GM21528 (cell line): Measurements from ENCODE around the gene TMTC2.

Experiments used
- ATAC-seq: cut with Tn5 transposase; IDR thresholded peaks from one replicate; pipeline ENCODE4 v1.9.1; 2021; ENCODE audit warnings: mild to moderate bottlenecking, moderate library complexity; ENCODE audit not compliant: unreplicated experiment, low FRiP score

Gene TMTC2

GRCh38 chr12:82937151-82937550 is 250.4 kb downstream of the TMTC2 start:
- ATAC-seq: no peak

- ATAC-seq: no peak
Observed at GRCh38 chr12:82942521-82942920, 255.8 kb downstream of the TMTC2 start.

DNA sequence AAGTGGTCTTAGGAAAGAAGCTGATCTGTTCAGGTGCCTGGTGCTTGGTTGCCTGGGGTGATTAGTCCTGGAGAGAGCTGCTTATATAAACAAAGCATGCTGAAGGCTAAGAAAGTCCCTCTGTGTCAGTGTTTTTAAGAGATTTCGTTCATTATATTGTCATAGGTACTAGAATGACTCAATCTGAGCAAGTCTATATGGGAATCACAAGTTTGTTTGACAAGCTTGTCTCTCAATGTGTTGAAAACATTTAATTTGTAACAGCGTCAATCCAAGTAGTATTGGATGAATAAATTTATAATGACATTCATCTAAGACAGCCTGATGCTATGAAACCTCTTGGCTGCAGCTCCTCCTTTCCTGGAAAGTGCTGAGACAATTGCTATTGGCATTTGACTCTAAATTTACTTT is 256.3 kb downstream of the TMTC2 start:
- no peak for ATAC-seq

GRCh38 chr12:82948491-82948890 is 261.8 kb downstream of the TMTC2 start:
- ATAC-seq: no peak

DNA sequence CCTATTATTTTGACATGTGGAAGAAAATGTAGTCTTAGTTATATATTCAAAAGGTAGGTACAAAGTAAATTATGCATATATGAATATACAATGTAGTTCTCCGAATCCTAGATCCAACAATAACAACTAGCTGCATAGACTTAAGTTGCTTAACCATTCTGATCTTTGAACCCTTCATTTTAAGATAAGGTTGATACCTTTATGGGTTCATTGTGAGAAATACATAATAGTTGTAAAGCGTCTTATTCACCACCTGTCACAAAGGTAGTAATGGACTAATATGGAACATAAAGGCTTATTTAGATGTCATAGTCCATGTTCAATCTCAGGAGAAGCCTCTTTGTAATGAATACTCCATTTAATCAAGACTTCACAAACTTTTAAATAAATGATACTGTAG is 263.6 kb downstream of the TMTC2 start:
- no peak for ATAC-seq

DNA sequence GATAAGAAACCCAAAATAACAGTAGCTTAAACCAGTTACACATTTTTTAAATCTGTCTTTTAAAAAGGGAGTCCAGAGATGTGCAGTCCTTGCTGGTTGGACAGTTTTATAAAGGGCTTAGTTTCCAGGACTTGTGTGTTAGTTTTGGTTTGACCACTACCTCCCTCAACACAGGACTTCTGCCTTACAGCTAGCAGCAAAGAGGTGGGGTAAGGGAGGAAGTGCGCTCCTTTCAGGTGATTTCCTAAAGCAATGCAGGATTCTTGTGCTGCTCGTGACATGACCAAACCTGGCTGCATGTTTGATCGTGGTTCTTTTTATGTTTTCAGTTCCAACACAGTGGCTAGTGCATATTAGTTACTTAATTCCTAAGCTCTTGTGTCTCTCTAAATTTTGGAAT is 266.2 kb downstream of the TMTC2 start:
- ATAC-seq: no peak

- no peak for ATAC-seq
Observed at GRCh38 chr12:82953397-82953796, 266.7 kb downstream of the TMTC2 start.

- no peak for ATAC-seq
Observed at GRCh38 chr12:82954064-82954463, 267.4 kb downstream of the TMTC2 start.

DNA sequence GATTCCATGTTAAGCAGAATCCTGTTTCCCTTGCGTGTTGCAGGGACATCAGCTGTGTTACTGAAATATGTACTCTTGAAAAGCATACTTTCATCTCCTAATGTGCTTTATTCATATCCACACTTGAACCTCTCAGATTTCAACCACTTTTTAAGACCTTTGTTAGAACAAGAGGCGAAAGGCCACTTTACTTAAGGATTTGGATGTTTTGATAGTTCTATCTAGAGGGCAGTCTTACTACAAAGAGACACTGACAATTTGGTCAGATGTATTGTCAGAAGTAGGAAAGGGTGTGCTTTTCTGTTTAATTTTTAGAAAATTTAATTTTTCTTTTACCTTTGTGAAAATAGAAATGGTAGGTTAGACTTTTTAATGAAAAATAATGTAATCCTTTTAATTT is 267.9 kb downstream of the TMTC2 start:
- ATAC-seq: no peak

DNA sequence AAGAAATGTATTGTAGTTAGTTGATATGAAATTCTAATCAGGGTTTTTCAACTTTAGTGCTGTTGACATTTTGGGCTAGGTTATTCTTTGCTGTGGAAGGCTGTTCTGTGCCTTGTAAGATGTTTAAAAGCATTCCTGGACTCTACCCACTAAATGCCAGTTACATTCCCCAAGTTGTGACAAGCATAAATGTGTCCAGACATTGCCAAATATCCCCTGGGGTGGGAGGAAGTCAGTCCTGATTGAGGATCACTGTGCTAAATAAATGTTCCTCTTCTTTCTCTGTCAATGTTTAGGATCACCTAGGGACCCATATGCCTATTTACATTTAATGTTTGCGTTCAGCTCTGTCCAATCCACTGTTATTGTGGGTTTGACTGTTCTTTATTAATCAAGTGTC is 268.3 kb downstream of the TMTC2 start:
- ATAC-seq: no peak

- no peak for ATAC-seq
Observed at GRCh38 chr12:82958966-82959365, 272.3 kb downstream of the TMTC2 start.

DNA sequence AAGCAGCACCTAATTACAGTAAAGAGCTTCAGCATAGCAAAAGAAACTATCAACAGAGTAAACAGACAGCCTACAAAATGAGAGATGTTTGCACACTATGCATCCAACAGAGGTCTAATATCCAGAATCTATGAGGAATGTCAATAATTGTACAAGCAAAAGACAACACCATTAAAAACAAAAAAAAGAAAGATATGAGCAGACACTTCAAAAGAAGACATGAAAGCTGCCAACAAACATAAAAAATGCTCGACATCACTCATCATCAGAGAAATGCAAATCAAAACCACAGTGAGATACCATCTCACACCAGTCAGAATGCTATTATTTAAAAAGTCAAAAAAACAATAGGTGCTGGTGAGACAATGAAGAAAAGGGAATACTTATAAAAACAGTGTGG is 273.1 kb downstream of the TMTC2 start:
- ATAC-seq: no peak

DNA sequence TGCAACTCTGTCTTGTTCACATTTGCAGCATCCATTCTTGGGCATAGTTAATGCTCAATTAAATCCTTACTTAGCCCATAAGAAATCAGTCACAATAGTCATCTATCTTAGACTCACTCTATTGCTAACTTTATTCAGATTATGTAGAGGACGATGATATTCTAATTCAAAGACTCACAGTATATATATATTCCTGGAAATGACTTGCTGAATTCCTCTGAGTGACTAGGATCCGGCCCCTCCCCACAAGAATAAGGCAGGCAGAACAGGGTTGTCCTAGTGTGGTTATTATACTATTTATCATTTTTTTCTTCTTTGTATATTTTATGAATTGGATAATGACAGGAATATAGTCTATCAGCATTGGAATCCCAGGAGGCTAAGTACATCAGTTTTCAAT is 275.1 kb downstream of the TMTC2 start:
- no peak for ATAC-seq

GRCh38 chr12:82963956-82964355 is 277.2 kb downstream of the TMTC2 start:
- ATAC-seq: no peak

DNA sequence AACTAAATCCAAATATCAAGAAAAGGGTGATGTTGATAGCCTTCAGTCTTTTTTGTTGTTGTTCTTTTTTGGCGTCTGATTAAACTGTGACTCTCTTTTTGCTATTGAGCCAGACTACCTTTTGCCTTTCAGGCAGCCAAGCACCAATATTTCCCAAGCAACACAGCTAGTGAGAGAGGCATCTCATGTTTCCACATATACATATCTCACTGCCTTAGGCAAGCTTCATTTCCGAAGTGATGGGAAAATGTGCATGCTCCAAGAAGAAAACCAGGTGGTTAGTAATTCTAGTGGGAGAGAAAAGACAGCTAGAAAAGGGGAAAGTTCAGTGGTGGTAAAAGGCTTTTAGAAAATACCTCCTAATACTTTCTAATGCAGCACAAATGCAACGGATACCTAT is 277.7 kb downstream of the TMTC2 start:
- no peak for ATAC-seq

DNA sequence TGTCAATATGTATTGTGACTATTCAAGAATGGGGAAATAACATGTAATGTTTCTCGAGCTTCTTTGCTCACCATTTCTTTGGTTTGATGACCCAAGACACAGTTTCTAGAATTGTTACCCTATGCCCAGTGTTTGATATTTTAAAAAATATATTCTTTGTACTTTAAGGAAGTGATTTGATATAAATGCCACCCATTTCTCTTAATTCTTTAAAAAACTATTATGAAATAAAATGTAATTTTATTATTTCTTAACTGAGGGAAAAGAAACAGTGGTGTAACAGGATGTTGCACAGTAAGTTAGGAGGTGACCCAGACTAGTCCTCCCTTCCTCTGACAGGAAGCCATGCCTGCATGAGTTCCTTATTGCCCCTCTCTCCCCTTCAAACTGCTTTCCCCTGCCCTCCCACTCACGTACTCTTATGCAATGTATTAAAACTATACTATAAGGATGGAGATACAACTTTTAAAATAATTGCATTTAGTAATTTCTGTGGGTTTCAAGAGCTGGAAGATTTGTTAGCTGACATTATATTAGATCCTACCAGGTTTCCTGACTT is 279.4 kb downstream of the TMTC2 start:
- ATAC-seq: no peak

- ATAC-seq: no peak
Observed at GRCh38 chr12:82968631-82969367, 282.1 kb downstream of the TMTC2 start.

DNA sequence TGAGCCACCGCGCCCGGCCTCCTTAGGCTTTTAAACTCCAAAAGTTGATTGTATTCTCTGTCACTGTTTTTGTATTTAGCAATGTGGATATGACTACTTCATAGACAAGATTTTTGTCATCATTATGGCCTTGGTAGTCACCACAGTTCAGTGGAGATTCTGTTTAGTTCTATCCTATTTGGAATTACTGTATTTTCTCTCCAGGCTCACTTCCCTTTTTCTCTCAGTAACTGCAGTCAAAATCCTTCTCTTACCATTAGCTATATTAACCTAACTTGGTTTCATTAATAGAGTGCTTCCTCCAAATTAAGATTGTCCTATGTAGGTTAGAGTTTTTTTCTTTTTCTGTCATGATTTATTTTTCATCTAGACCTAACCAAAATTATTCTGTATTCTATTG is 283.9 kb downstream of the TMTC2 start:
- ATAC-seq: no peak

- ATAC-seq: no peak
Observed at GRCh38 chr12:82971584-82971983, 284.9 kb downstream of the TMTC2 start.

DNA sequence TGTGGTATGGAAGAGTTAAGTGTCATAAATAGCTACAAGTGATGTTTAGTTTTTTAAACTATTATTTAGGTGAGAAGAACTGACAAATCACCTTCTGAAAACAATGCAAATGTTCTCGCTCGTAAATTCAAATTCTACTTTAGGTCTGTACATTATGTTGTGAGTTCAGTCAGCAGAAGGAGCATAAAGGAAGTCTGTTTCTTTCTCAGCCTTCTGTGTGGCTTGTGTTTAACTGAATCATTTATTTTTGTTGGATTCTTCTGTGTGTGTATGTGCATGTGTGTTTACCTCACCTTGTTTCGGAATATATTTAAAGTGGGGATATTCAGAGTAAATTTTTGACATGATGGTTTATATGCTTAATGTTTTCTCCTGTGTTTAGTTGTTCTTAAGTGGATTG is 285.9 kb downstream of the TMTC2 start:
- ATAC-seq: no peak

DNA sequence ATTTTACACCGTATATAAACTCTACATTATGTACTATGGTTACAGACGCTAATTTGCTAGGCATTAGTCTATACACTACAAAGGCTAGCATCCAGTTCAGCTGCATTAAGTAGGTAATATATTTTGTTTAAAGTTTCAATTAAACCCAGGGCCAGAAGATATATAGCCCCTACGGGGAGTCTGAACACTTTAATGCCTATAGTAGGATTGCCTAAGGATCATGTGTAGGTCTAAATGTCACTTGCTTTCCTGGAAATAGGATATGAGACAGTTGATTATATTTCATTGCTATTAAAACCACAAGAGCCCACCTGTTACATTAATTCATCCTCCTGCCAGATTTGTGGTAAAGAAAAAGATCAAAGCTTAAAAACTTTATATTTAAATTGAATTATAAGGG is 286.9 kb downstream of the TMTC2 start:
- ATAC-seq: no peak

- ATAC-seq: no peak
Observed at GRCh38 chr12:82981150-82981549, 294.4 kb downstream of the TMTC2 start.

- no peak for ATAC-seq
Observed at GRCh38 chr12:82994117-82994516, 307.4 kb downstream of the TMTC2 start.
